Gastroesophageal sphincter (tissue), 4 donors: Measurements from ENCODE around the gene KRT28. TPM values are rescaled to one million over a fixed set of nuclear protein-coding genes. Genes with fewer than 3 reads are reported as not detected.

Experiments
- ATAC-seq: fragments of 150-250 bp; one replicate; pipeline ENCODE4 v1.9.1; 2016; ENCODE audit warnings: mild to moderate bottlenecking, moderate library complexity
- H3K27ac ChIP-seq, 4 donors: fragments of 200-600 bp; sonication (generic) in 3 of 4; 1 replicate in 3 of 4; 2 replicates in 1 of 4; pipeline ENCODE4 v1.5.1; 2016 to 2019
- H3K27me3 ChIP-seq: fragments of 200-600 bp; sonication (generic); one replicate; pipeline ENCODE4 v1.5.1; 2019
- H3K36me3 ChIP-seq, 2 donors: fragments of 200-600 bp; sonication (generic); one replicate each; pipeline ENCODE4 v1.5.1; 2019; ENCODE audit warnings: control low read depth in 1 of 2
- H3K4me1 ChIP-seq, 3 donors: fragments of 200-600 bp; sonication (generic); 1 replicate in 2 of 3; 2 replicates in 1 of 3; pipeline ENCODE4 v1.5.1; 2016 to 2019; ENCODE audit warnings: control low read depth in 2 of 3
- H3K4me3 ChIP-seq, 2 donors: fragments of 200-600 bp; sonication (generic); one replicate each; pipeline ENCODE4 v1.5.1; 2019; ENCODE audit warnings: mild to moderate bottlenecking in 1 of 2, moderate library complexity in 1 of 2
- H3K9me3 ChIP-seq, 3 donors: fragments of 200-600 bp; sonication (generic); one replicate each; pipeline ENCODE4 v1.5.1; 2017 to 2019; ENCODE audit warnings: control low read depth in 2 of 3
- EP300 ChIP-seq: sonication (generic); formaldehyde crosslinking; IDR thresholded peaks from one replicate; pipeline ENCODE4 v1.6.1; 2017; ENCODE audit warnings: antibody characterized with exemption, mild to moderate bottlenecking
- POLR2A ChIP-seq, 2 donors: fragments of 450-650 bp; IDR thresholded peaks; one replicate each; pipeline ENCODE4 v1.6.1; 2017; ENCODE audit warnings: antibody characterized with exemption in 2 of 2, mild to moderate bottlenecking in 2 of 2, moderate library complexity in 1 of 2
- POLR2AphosphoS5 ChIP-seq: sonication (generic); formaldehyde crosslinking; IDR thresholded peaks from one replicate; pipeline ENCODE4 v1.6.1; 2017; ENCODE audit warnings: antibody characterized with exemption
- WGBS, 2 donors: methylation state at CpG; one replicate each; pipeline ENCODE4 v1.1.5; 2018; ENCODE audit warnings: low coverage in 1 of 2; 5-methylcytosine and 5-hydroxymethylcytosine counted together
- total RNA-seq, 4 donors: library from RNA; depleted of rRNA; stranded (reverse); fragments of >200 nt; gene quantifications; one replicate each; pipeline ENCODE4 v1.1.0, GENCODE V29; 2016
- TF ChIP-seq, protein P1 (sequence below), 4 experiments: fragments of 200-600 bp in 2 of 4; fragments of 450-650 bp in 2 of 4; sonication (generic) in 1 of 4; IDR thresholded peaks; one replicate each; pipeline ENCODE4 v1.5.1; 2017 to 2019; ENCODE audit warnings: antibody characterized with exemption in 4 of 4, mild to moderate bottlenecking in 2 of 4, moderate library complexity in 2 of 4

Gene KRT28
- total RNA-seq, 4 donors from 2014 or later = not detected

GRCh38 chr17:40824015-40824832 lies 24.5 kb upstream of the KRT28 start:
- no peak for ATAC-seq
- Histone ChIP-seq H3K4me3 (no peak overlapping the region), H3K36me3 (peaks cover 0 to 9% of the 10 kb centered on the region in 2 donors), H3K27me3 (no peaks in the 10 kb centered on the region), H3K4me1 (peaks cover 0 to 12% (median 0%) of the 10 kb centered on the region in 3 donors), H3K27ac (no peak overlapping the region), H3K9me3 (no peaks in the 10 kb centered on the region)
- 85% methylated on average over 1 of the region's 1 CpG for WGBS, 2 donors
- TF ChIP-seq POLR2AphosphoS5 = no peak
- TF ChIP-seq POLR2A (IDR thresholded peaks at IDR 0.05) = no peak
- no peak for TF ChIP-seq EP300
- TF ChIP-seq, protein P1, sequence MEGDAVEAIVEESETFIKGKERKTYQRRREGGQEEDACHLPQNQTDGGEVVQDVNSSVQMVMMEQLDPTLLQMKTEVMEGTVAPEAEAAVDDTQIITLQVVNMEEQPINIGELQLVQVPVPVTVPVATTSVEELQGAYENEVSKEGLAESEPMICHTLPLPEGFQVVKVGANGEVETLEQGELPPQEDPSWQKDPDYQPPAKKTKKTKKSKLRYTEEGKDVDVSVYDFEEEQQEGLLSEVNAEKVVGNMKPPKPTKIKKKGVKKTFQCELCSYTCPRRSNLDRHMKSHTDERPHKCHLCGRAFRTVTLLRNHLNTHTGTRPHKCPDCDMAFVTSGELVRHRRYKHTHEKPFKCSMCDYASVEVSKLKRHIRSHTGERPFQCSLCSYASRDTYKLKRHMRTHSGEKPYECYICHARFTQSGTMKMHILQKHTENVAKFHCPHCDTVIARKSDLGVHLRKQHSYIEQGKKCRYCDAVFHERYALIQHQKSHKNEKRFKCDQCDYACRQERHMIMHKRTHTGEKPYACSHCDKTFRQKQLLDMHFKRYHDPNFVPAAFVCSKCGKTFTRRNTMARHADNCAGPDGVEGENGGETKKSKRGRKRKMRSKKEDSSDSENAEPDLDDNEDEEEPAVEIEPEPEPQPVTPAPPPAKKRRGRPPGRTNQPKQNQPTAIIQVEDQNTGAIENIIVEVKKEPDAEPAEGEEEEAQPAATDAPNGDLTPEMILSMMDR (IDR thresholded peaks at IDR 0.05) = no peak

DNA sequence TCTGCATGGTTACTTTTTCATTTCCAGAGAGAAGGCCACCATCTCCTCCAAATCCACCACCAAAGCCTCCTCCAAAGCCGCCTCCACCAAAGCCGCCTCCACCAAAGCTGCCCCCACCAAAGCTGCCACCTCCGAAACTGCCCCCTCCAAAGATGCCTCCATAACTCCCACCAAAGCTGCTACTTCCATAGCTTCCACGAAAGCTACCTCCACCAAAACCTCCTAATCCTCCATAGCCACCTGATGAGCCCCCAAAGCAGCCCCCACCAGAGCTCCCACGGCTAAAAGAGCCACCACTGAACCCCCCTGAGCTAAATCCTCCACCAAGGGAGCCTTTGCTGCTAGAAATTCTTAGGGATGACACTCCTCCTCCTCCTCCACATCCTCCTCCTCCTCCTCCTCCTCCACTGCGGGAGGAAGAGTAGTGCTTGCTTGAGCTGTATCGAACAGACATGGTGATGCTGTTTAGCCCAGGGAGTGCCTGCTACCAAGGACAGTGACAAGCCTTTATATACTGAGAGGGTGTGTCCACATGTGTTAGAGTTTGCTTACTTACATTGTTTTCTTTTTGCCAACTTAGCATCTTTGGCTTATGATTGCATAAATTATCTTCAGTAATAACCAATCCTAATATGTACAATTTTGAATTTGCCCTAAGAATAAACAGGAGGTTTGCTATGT lies 22.5 kb upstream of the KRT28 start, which contains the start of gene KRT10:
KRT10 (minus strand) TSS at position 483 of the 681 bp plus-strand sequence; CDS start at position 454, 29 bp downstream.
- no peak for TF ChIP-seq POLR2AphosphoS5
- TF ChIP-seq, protein P1 (IDR thresholded peaks at IDR 0.05) = no peak
- TF ChIP-seq EP300 = no peak
- TF ChIP-seq POLR2A (IDR thresholded peaks at IDR 0.05) = no peak
- no peak within 1 kb of the TSS for H3K4me3 ChIP-seq
- peaks cover 0 to 15% of the 10 kb centered on the region in 2 donors for H3K36me3 ChIP-seq
- no peak within 1 kb of the TSS for H3K27ac ChIP-seq
- 87 to 89% methylated on average over 3 to 7 of the region's 7 CpGs for WGBS, 2 donors
- peaks cover 0 to 24% (median 4%) of the 10 kb centered on the region in 3 donors for H3K4me1 ChIP-seq
- H3K9me3 ChIP-seq = no peaks in the 10 kb centered on the region
- H3K27me3 ChIP-seq = no peaks in the 10 kb centered on the region
- no peak for ATAC-seq

- no peak for TF ChIP-seq POLR2A (IDR thresholded peaks at IDR 0.05)
- TF ChIP-seq EP300 = no peak
- TF ChIP-seq, protein P1 (IDR thresholded peaks at IDR 0.05) = no peak
- TF ChIP-seq POLR2AphosphoS5 = no peak
- Histone ChIP-seq H3K27me3 (no peaks in the 10 kb centered on the region), H3K9me3 (no peaks in the 10 kb centered on the region), H3K36me3 (peaks cover 0 to 20% of the 10 kb centered on the region in 2 donors), H3K27ac (no peak overlapping the region), H3K4me1 (peaks cover 0 to 24% (median 4%) of the 10 kb centered on the region in 3 donors), H3K4me3 (no peak overlapping the region)
- no peak for ATAC-seq
These were observed 21.8 kb upstream of the KRT28 start for GRCh38 chr17:40821536-40821935.

GRCh38 chr17:40820228-40820838 lies 20.6 kb upstream of the KRT28 start:
- H3K27me3 ChIP-seq = no peaks in the 10 kb centered on the region
- WGBS, 2 donors = 85 to 92% methylated on average over 4 to 8 of the region's 9 CpGs
- ATAC-seq = no peak
- TF ChIP-seq, protein P1 (IDR thresholded peaks at IDR 0.05) = no peak
- TF ChIP-seq POLR2AphosphoS5 = no peak
- peaks cover 0 to 24% (median 4%) of the 10 kb centered on the region in 3 donors for H3K4me1 ChIP-seq
- H3K9me3 ChIP-seq = no peaks in the 10 kb centered on the region
- peak overlapping the region in 2 of 4 donors; percentile 90 to 92 for H3K27ac ChIP-seq
- H3K36me3 ChIP-seq = peaks cover 0 to 20% of the 10 kb centered on the region in 2 donors
- no peak overlapping the region for H3K4me3 ChIP-seq
